Cardiac muscle cell (in vitro differentiated cells and primary cell): Measurements from ENCODE around the gene RTKN. TPM values are rescaled to one million over a fixed set of nuclear protein-coding genes. Genes with fewer than 3 reads are reported as not detected.

ENCODE experiments used
- DNase-seq, 2 donors: peaks; one replicate each; pipeline versions ENCODE4 v3.0.0 to v3.0.0-alpha.2; 2010 to 2017; ENCODE audit warnings: low read depth in 1 of 2, low spot score in 1 of 2
- H3K27ac ChIP-seq: fragments of 200-600 bp; sonication (generic); 2 replicates; pipeline ENCODE4 v1.5.1; 2016
- H3K27me3 ChIP-seq: fragments of 200-600 bp; sonication (generic); 2 replicates; pipeline ENCODE4 v1.6.0; 2016; ENCODE audit warnings: control low read depth
- H3K36me3 ChIP-seq: fragments of 200-600 bp; sonication (generic); 2 replicates; pipeline ENCODE4 v1.5.1; 2016; ENCODE audit warnings: control low read depth
- H3K4me1 ChIP-seq: fragments of 200-600 bp; sonication (generic); 2 replicates; pipeline ENCODE4 v1.8.1; 2017; ENCODE audit warnings: low read depth, mild to moderate bottlenecking, mixed run types
- H3K4me3 ChIP-seq: fragments of 200-600 bp; sonication (generic); 2 replicates; pipeline ENCODE4 v1.5.1; 2016; ENCODE audit warnings: mild to moderate bottlenecking
- H3K9me3 ChIP-seq: fragments of 200-600 bp; sonication (generic); 2 replicates; pipeline ENCODE4 v1.5.1; 2017; ENCODE audit warnings: low read depth, mild to moderate bottlenecking, control low read depth
- CTCF ChIP-seq: IDR thresholded peaks from 2 replicates; pipeline ENCODE4 v1.5.1; 2012; ENCODE audit warnings: low read depth, mild to moderate bottlenecking, low read length
- polyA plus RNA-seq: library from polyadenylated mRNA; unstranded; fragments of >200 nt; fragmentation: Nextera tagmentation; extraction: Ambion mirVana; gene quantifications from 2 replicates; pipeline ENCODE4 v1.2.1, GENCODE V29; 2016
- total RNA-seq: library from RNA; depleted of rRNA; stranded (reverse); fragments of >200 nt; gene quantifications from 2 replicates; pipeline ENCODE4 v1.2.3, GENCODE V29; 2016

Gene RTKN
- total and polyA plus RNA-seq, 2 experiments from 2014 or later, result 53.3 to 61.7 TPM

GRCh38 chr2:74384051-74384450 is 57.7 kb downstream of the RTKN start:
- DNase-seq, result peak in 1 of 2 donors; percentile 26
- Histone ChIP-seq H3K4me3 (no peak overlapping the region), H3K9me3 (no peaks in the 10 kb centered on the region), H3K27ac (peak overlapping the region; percentile 45), H3K27me3 (no peaks in the 10 kb centered on the region), H3K36me3 (peaks cover 4% of the 10 kb centered on the region), H3K4me1 (peaks cover 37% of the 10 kb centered on the region)
- TF ChIP-seq CTCF, result no peak

GRCh38 chr2:74383254-74383653 is 58.5 kb downstream of the RTKN start:
- TF ChIP-seq CTCF, result no peak
- no peak overlapping the region for H3K4me3 ChIP-seq
- peak in 1 of 2 donors; percentile 40 for DNase-seq

GRCh38 chr2:74381751-74382150 is 60.0 kb downstream of the RTKN start:
- H3K27ac ChIP-seq, result peak overlapping the region; percentile 40

More at GRCh38 chr2:74383254-74383653, 58.5 kb downstream of the RTKN start:
- H3K4me1 ChIP-seq, result peaks cover 45% of the 10 kb centered on the region
- H3K36me3 ChIP-seq, result peaks cover 4% of the 10 kb centered on the region
- H3K27me3 ChIP-seq, result no peaks in the 10 kb centered on the region
- peak overlapping the region; percentile 52 for H3K27ac ChIP-seq
- H3K9me3 ChIP-seq, result no peaks in the 10 kb centered on the region

GRCh38 chr2:74379851-74380789 is 61.6 kb downstream of the RTKN start, which contains the start of gene DCTN1:
Gene DCTN1 (minus strand): TSS chr2:74380311. CDS start chr2:74380037, 274 bp downstream.
- Histone ChIP-seq H3K27me3 (no peaks in the 10 kb centered on the region), H3K36me3 (peaks cover 9% of the 10 kb centered on the region), H3K4me3 (peak within 1 kb of the TSS; percentile 31), H3K4me1 (peaks cover 43% of the 10 kb centered on the region), H3K9me3 (no peaks in the 10 kb centered on the region), H3K27ac (peak within 1 kb of the TSS; percentile 89)
- DNase-seq, result peak; percentile 69 to 78
- TF ChIP-seq CTCF, result no peak

More at GRCh38 chr2:74381751-74382150, 60.0 kb downstream of the RTKN start:
- DNase-seq, result no peak
- no peak overlapping the region for H3K4me3 ChIP-seq
- peaks cover 45% of the 10 kb centered on the region for H3K4me1 ChIP-seq
- no peaks in the 10 kb centered on the region for H3K9me3 ChIP-seq
- peaks cover 13% of the 10 kb centered on the region for H3K36me3 ChIP-seq
- no peak for TF ChIP-seq CTCF
- H3K27me3 ChIP-seq, result no peaks in the 10 kb centered on the region

GRCh38 chr2:74378007-74378406 is 63.7 kb downstream of the RTKN start:
- H3K4me3 ChIP-seq, result no peak overlapping the region
- H3K4me1 ChIP-seq, result peaks cover 50% of the 10 kb centered on the region
- H3K27ac ChIP-seq, result no peak overlapping the region
- no peaks in the 10 kb centered on the region for H3K9me3 ChIP-seq
- peaks cover 9% of the 10 kb centered on the region for H3K36me3 ChIP-seq
- TF ChIP-seq CTCF, result no peak
- H3K27me3 ChIP-seq, result no peaks in the 10 kb centered on the region
- no peak for DNase-seq
